A673 (cell line): Measurements from ENCODE around the gene THADA. TPM values are rescaled to one million over a fixed set of nuclear protein-coding genes. Genes with fewer than 3 reads are reported as not detected.

Experiments used
- BruUV-seq: library from RNA; stranded (reverse); fragments of 400-500 nt; replicated peaks from 2 replicates; lab custom pipeline; 2021; lab: Mats Ljungman, UMichigan
- CTCF ChIA-PET: fragments of 300-600 bp; sonication (Branson Sonifier 250); formaldehyde crosslinking; loops from one replicate; lab custom pipeline; 2022; ENCODE audit warnings: antibody characterized with exemption; lab: Charles Lee
- POLR2A ChIA-PET: fragments of 300-600 bp; sonication (Branson Sonifier 250); formaldehyde crosslinking; loops from one replicate; lab custom pipeline; 2022; ENCODE audit warnings: antibody characterized with exemption; ENCODE audit not compliant: low non-redundant PET; lab: Charles Lee
- DNase-seq: peaks from one replicate; pipeline ENCODE4 v3.0.0-alpha.2; 2015; ENCODE audit warnings: low spot score
- H3K27ac ChIP-seq: fragments of 200-600 bp; sonication (generic); 2 replicates; pipeline ENCODE4 v1.5.1; 2016; ENCODE audit warnings: mixed run types, low read depth, mild to moderate bottlenecking, mixed read lengths, antibody characterized with exemption, low read length; ENCODE audit not compliant: poor library complexity, severe bottlenecking
- H3K27me3 ChIP-seq: fragments of 200-600 bp; sonication (generic); replicated peaks from 2 replicates; pipeline ENCODE4 v1.6.1; 2017; ENCODE audit warnings: mixed run types, low read depth, mild to moderate bottlenecking, mixed read lengths, antibody characterized with exemption, low read length; ENCODE audit not compliant: insufficient read depth, poor library complexity
- H3K36me3 ChIP-seq: fragments of 200-600 bp; sonication (generic); 2 replicates; pipeline ENCODE4 v1.6.1; 2016; ENCODE audit warnings: mixed run types, mild to moderate bottlenecking, mixed read lengths, antibody characterized with exemption, low read length; ENCODE audit not compliant: insufficient read depth, poor library complexity, severe bottlenecking
- H3K4me1 ChIP-seq: fragments of 200-600 bp; sonication (generic); 2 replicates; pipeline ENCODE4 v1.6.1; 2017; ENCODE audit warnings: mixed run types, mild to moderate bottlenecking, mixed read lengths, antibody characterized with exemption, low read length; ENCODE audit not compliant: insufficient read depth, poor library complexity, severe bottlenecking
- H3K4me3 ChIP-seq: fragments of 200-600 bp; sonication (generic); 2 replicates; pipeline ENCODE4 v1.5.1; 2016; ENCODE audit warnings: low read depth, mixed run types, mild to moderate bottlenecking, mixed read lengths, low read length; ENCODE audit not compliant: poor library complexity, severe bottlenecking
- H3K9me3 ChIP-seq: fragments of 200-600 bp; sonication (generic); 2 replicates; pipeline ENCODE4 v1.6.1; 2016; ENCODE audit warnings: mixed run types, low read depth, mild to moderate bottlenecking, mixed read lengths, antibody characterized with exemption, low read length; ENCODE audit not compliant: poor library complexity, severe bottlenecking
- CTCF ChIP-seq: fragments of 300-800, 200-600 bp; sonication (generic); conservative IDR thresholded peaks from 2 replicates; pipeline ENCODE4 v1.5.1; 2017; ENCODE audit warnings: low read depth, mild to moderate bottlenecking, antibody characterized with exemption, low read length, moderate library complexity, mixed read lengths
- EZH2 ChIP-seq: fragments of 200-600 bp; sonication (generic); IDR thresholded peaks from 2 replicates; pipeline ENCODE4 v1.6.1; 2017; ENCODE audit warnings: borderline replicate concordance, low read depth, mild to moderate bottlenecking, mixed read lengths, antibody characterized with exemption, low read length; ENCODE audit not compliant: poor library complexity, severe bottlenecking
- intact Hi-C: fragments of 100-400 bp; cut with micrococcal nuclease; formaldehyde crosslinking; loops from one replicate; pipeline ENCODE4 v1.10.0; 2022; ENCODE audit not compliant: unreplicated experiment
- total RNA-seq: library from RNA; stranded (reverse); gene quantifications from 2 replicates; pipeline ENCODE4 v1.2.3, GENCODE V29; 2021

THADA gene
- total RNA-seq, 1 experiment from 2014 or later: 39.7 TPM

- no peak overlapping the region for H3K27ac ChIP-seq
- H3K9me3 ChIP-seq: no peaks in the 10 kb centered on the region
- CTCF ChIA-PET: no interaction called here
- H3K27me3 ChIP-seq: no peaks in the 10 kb centered on the region
- POLR2A ChIA-PET: no interaction called here
- no TSS peak for BruUV-seq
- no peak for DNase-seq
- intact Hi-C loops: no loop called here
- H3K36me3 ChIP-seq: no peaks in the 10 kb centered on the region
- H3K4me3 ChIP-seq: no peak overlapping the region
- H3K4me1 ChIP-seq: no peaks in the 10 kb centered on the region
- TF ChIP-seq CTCF: no peak
- no peak for TF ChIP-seq EZH2
Observed at GRCh38 chr2:43274721-43275120, 321.1 kb downstream of the THADA start.

DNA sequence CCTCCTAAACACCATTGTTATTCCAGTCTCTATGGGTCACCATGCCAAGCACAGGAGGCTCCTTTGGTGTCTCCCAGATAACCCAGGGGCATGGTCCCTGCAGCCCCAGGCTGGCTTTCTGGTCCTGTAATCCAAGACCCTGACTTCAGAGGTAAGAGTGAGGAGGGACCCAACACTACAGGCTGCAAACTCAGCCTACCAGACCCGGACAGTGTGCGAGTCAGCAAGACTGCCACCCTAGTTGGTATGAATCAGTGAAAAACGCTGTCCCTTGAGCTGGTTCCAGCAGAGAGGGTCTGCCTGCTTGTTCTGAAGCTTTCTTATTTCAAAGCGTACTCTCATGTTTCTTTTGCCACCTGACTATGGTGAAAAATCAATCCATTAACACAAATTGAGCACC lies 321.8 kb downstream of the THADA start:
- Histone ChIP-seq H3K4me3 (no peak overlapping the region), H3K9me3 (no peaks in the 10 kb centered on the region), H3K27ac (no peak overlapping the region), H3K36me3 (no peaks in the 10 kb centered on the region), H3K27me3 (no peaks in the 10 kb centered on the region), H3K4me1 (no peaks in the 10 kb centered on the region)
- CTCF ChIA-PET: no interaction called here
- DNase-seq: no peak
- POLR2A ChIA-PET: no interaction called here
- BruUV-seq: no TSS peak
- TF ChIP-seq EZH2 (no peak), CTCF (no peak)
- intact Hi-C loops: no loop called here

- no peak overlapping the region for H3K4me3 ChIP-seq
- CTCF ChIA-PET: no interaction called here
- H3K4me1 ChIP-seq: no peaks in the 10 kb centered on the region
- intact Hi-C loops: no loop called here
- POLR2A ChIA-PET: no interaction called here
- H3K9me3 ChIP-seq: no peaks in the 10 kb centered on the region
- no peaks in the 10 kb centered on the region for H3K36me3 ChIP-seq
- BruUV-seq: no TSS peak
- H3K27ac ChIP-seq: no peak overlapping the region
- no peak for TF ChIP-seq CTCF
- no peak for TF ChIP-seq EZH2
- no peaks in the 10 kb centered on the region for H3K27me3 ChIP-seq
- no peak for DNase-seq
Observed at GRCh38 chr2:43273529-43273928, 322.3 kb downstream of the THADA start.
